Endothelial cell (in vitro differentiated cells): ENCODE measurements around the gene GSE1. TPM values are rescaled to one million over a fixed set of nuclear protein-coding genes. Genes with fewer than 3 reads are reported as not detected.

Source experiments
- DNase-seq: peaks from one replicate; pipeline ENCODE4 v3.0.0; 2021; ENCODE audit warnings: low spot score
- H3K27ac Mint-ChIP-seq: one replicate; pipeline ENCODE4 v1.8.0; 2021; ENCODE audit warnings: mixed read lengths, inconsistent platforms; ENCODE audit not compliant: unreplicated experiment
- H3K27me3 Mint-ChIP-seq: one replicate; pipeline ENCODE4 v1.8.0; 2021; ENCODE audit warnings: mild to moderate bottlenecking, moderate library complexity, mixed read lengths, inconsistent platforms; ENCODE audit not compliant: unreplicated experiment
- H3K36me3 Mint-ChIP-seq: one replicate; pipeline ENCODE4 v1.8.0; 2021; ENCODE audit warnings: mild to moderate bottlenecking, low read depth, mixed read lengths, inconsistent platforms; ENCODE audit not compliant: unreplicated experiment
- H3K4me1 Mint-ChIP-seq: one replicate; pipeline ENCODE4 v1.8.0; 2021; ENCODE audit warnings: mild to moderate bottlenecking, mixed read lengths, inconsistent platforms; ENCODE audit not compliant: unreplicated experiment
- H3K4me3 Mint-ChIP-seq: one replicate; pipeline ENCODE4 v1.8.0; 2021; ENCODE audit warnings: mild to moderate bottlenecking, mixed read lengths, inconsistent platforms; ENCODE audit not compliant: unreplicated experiment
- H3K9me3 Mint-ChIP-seq: one replicate; pipeline ENCODE4 v1.8.0; 2021; ENCODE audit warnings: mixed read lengths, inconsistent platforms; ENCODE audit not compliant: unreplicated experiment
- total RNA-seq: library from RNA; stranded (reverse); fragmentation: NEBNext Ultra II Directional; extraction: Animal tissue kit (Norgen Biotek cat#: 25700); gene quantifications from one replicate; pipeline ENCODE4 v1.2.1, GENCODE V29; 2021; ENCODE audit not compliant: unreplicated experiment
- TF ChIP-seq, protein P1 (sequence below): fragments of 200-600 bp; sonication (generic); IDR thresholded peaks from one replicate; pipeline ENCODE4 v1.5.0; 2021; ENCODE audit warnings: antibody characterized with exemption; ENCODE audit not compliant: unreplicated experiment

Gene GSE1
- total RNA-seq, 1 donor from 2014 or later: 23.9 TPM

DNA sequence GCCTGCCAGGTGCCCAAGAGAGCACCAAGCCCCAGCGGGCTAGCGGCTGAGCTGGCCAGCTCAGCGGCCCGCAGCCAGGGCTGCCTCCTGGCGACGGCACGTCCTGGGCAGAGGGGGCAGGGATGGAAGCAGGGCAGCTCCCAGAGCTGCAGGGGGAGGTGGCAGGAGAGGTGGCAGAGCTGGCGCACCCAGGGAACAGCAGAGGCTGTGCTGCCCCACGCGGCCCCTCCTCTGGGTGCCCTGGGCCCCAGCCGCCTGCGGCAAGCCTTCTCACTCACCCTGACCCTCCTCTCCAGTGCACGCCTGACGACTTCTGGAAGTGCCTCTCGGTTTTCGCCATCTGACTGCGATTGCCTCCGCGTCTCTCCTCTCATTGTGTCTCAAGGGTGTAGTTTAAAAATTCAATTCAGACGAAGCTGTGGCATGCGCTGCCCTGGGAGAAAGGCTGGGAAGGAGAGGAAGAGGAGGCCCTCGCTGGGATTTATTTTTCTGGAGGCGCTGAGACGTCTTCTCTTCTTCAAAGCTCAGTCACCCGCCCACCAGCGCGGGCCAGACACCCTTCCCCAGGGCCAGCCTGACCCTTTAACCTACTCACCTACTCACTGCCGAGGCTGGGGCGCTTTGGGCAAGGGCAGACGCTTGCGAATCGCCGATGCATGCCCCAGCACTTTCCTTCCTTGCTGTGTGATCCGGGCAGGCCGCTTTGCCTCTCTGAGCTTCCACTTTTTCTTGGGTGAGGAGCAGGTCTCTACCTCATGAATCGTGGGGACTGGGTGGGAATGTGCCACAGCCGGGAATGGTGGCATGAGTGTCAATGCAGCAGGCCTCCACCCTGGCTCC lies 24.9 kb downstream of the GSE1 start:
- Mint-ChIP-seq H3K9me3 (no peaks in the 10 kb centered on the region), H3K27ac (peak overlapping the region; percentile 57), H3K4me1 (no peaks in the 10 kb centered on the region), H3K27me3 (no peaks in the 10 kb centered on the region), H3K4me3 (no peak overlapping the region), H3K36me3 (no peaks in the 10 kb centered on the region)
- TF ChIP-seq, protein P1, sequence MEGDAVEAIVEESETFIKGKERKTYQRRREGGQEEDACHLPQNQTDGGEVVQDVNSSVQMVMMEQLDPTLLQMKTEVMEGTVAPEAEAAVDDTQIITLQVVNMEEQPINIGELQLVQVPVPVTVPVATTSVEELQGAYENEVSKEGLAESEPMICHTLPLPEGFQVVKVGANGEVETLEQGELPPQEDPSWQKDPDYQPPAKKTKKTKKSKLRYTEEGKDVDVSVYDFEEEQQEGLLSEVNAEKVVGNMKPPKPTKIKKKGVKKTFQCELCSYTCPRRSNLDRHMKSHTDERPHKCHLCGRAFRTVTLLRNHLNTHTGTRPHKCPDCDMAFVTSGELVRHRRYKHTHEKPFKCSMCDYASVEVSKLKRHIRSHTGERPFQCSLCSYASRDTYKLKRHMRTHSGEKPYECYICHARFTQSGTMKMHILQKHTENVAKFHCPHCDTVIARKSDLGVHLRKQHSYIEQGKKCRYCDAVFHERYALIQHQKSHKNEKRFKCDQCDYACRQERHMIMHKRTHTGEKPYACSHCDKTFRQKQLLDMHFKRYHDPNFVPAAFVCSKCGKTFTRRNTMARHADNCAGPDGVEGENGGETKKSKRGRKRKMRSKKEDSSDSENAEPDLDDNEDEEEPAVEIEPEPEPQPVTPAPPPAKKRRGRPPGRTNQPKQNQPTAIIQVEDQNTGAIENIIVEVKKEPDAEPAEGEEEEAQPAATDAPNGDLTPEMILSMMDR: no peak
- DNase-seq: no peak

DNA sequence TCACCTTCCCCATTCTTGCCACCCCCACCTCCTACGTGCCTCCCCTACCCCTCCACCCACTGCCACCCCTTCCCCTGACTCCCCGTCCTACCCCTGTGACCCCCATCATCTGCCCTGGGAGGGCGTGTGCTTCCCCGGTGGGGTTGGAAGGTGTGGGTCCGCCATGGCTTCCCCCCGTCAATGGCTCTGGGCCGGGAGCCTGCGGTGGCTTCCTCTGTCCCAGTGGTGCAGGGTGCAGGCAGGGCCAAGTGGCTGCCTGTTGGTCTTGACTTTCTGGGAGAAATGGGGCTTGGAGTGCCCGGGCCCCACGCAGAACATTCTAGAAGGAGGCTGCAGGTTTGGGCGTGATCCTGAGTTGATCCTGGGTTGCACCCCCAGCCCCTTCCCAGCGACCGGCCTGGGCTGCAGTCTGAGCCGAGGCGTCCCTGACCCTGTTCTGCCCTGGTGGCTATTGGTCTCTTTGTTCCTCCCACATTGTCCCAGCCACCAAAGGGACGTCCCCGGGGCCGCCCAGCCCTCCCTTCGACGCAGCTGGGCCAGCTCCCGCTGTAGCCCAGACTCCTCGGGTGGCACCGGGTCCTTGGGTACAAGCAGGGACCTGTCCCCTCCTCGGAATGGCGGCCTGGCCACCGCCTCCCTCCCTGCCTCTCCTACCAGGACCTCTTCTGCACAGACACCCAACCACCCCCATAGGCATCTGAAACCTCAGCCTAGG lies 25.7 kb downstream of the GSE1 start:
- no peaks in the 10 kb centered on the region for H3K36me3 Mint-ChIP-seq

DNA sequence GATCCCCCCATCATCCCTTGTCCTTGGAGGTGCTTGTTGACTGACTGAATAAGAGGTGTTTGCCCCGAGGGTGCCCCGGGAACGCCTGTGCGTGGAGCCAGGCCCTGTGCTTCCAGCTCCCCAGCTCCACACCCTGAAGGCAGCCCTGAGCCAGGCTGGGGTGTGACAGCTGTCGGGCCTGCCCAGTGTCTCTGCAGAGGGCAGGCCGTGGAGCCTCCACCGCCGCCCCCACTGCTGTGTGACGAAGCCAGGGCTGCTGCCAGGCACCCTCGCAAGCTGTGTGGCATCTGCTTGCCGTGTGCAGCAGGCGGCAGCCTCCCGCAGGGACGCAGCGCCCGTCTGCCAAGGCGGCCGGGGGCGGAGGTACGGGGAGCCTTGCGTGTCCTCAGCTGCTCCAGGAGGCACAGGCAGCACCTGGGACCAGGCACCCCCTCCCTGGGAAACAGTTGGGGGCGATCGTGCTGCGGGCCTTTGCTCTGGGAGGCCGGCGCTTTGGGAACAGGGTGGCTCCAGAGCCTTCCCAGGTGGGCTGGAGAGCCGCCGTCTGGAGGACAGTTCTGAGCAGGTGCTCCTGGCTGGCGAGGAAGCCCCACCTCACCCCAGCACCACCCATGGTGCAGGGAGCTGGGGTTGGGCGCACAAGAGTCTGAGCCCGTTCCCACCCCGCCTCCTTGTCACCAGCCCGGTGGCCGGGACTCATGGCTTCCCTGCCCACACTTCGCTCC lies 26.6 kb downstream of the GSE1 start:
- TF ChIP-seq, protein P1: no peak
- Mint-ChIP-seq H3K36me3 (peaks cover 3% of the 10 kb centered on the region), H3K4me3 (no peak overlapping the region), H3K9me3 (no peaks in the 10 kb centered on the region), H3K27ac (no peak overlapping the region), H3K4me1 (no peaks in the 10 kb centered on the region), H3K27me3 (no peaks in the 10 kb centered on the region)
- no peak for DNase-seq

More for the DNA sequence above, 25.7 kb downstream of the GSE1 start:
- DNase-seq: no peak
- H3K27ac Mint-ChIP-seq: no peak overlapping the region
- TF ChIP-seq, protein P1: no peak
- no peak overlapping the region for H3K4me3 Mint-ChIP-seq
- no peaks in the 10 kb centered on the region for H3K4me1 Mint-ChIP-seq
- H3K9me3 Mint-ChIP-seq: no peaks in the 10 kb centered on the region
- H3K27me3 Mint-ChIP-seq: no peaks in the 10 kb centered on the region

DNA sequence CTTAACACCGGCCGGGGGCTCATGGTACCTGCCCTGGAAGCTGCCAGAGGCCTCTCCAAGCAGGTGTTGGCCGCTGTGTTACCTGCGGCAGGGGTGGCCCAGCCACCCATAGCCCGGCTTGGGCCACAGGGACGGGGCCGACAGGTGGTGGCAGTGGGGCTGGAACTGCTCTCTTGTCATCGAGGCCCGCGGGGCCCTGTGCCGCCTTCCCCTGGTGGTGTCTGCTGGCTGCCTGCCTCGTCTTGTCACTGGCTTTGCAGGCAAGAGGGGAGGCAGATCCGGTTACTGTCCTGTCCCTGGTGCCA lies 27.1 kb downstream of the GSE1 start:
- no peaks in the 10 kb centered on the region for H3K27me3 Mint-ChIP-seq
- H3K27ac Mint-ChIP-seq: no peak overlapping the region
- peaks cover 5% of the 10 kb centered on the region for H3K36me3 Mint-ChIP-seq
- no peaks in the 10 kb centered on the region for H3K4me1 Mint-ChIP-seq
- no peak overlapping the region for H3K4me3 Mint-ChIP-seq
- TF ChIP-seq, protein P1: no peak
- no peaks in the 10 kb centered on the region for H3K9me3 Mint-ChIP-seq
- DNase-seq: no peak
